B cell (primary cell): ENCODE data around the gene CELF2. TPM values are rescaled to one million over a fixed set of nuclear protein-coding genes. Genes with fewer than 3 reads are reported as not detected.

Source experiments
- ATAC-seq: fragments of 200-7000 bp; cut with Tn5 transposase; one replicate; pipeline ENCODE4 v1.10.0; 2021; ENCODE audit warnings: low read depth, mild to moderate bottlenecking, moderate number of reproducible peaks, moderate library complexity
- CTCF ChIA-PET: fragments of 350-600 bp; sonication (Branson Sonifier 250); formaldehyde crosslinking; loops from one replicate; lab custom pipeline; 2021; ENCODE audit warnings: antibody characterized with exemption, inconsistent platforms; lab: Charles Lee
- POLR2A ChIA-PET: fragments of 350-600 bp; sonication (Branson Sonifier 250); formaldehyde crosslinking; loops from one replicate; lab custom pipeline; 2021; ENCODE audit warnings: antibody characterized with exemption; lab: Charles Lee
- DNase-seq: peaks from one replicate; pipeline ENCODE4 v3.0.0; 2013
- H2AFZ ChIP-seq: 2 replicates; pipeline ENCODE4 v1.6.1; 2012; ENCODE audit warnings: mild to moderate bottlenecking, low read depth, low read length; ENCODE audit not compliant: insufficient read depth, poor library complexity, severe bottlenecking
- H3K27ac ChIP-seq, 2 donors: 1 replicate in 1 of 2; 2 replicates in 1 of 2; pipeline ENCODE4 v1.5.1; 2012 to 2013; ENCODE audit warnings: low read length in 2 of 2, mild to moderate bottlenecking in 2 of 2, moderate library complexity in 1 of 2
- H3K27me3 ChIP-seq, 4 experiments: fragments of 200-600 bp in 1 of 4; sonication (generic) in 1 of 4; replicated peaks in 1 of 4; 1 replicate in 2 of 4; 2 replicates in 2 of 4; pipeline versions ENCODE4 v1.6.1 to v1.7.0; 2013 to 2016; ENCODE audit warnings: low read length in 3 of 4, mild to moderate bottlenecking in 2 of 4, mixed read lengths in 1 of 4, moderate library complexity in 1 of 4; ENCODE audit not compliant: insufficient read depth in 4 of 4, control insufficient read depth in 3 of 4; ENCODE audit errors: control extremely low read depth in 1 of 4
- H3K36me3 ChIP-seq, 2 experiments: replicated peaks in 1 of 2; 1 replicate in 1 of 2; 2 replicates in 1 of 2; pipeline versions ENCODE4 v1.6.1 to v1.7.1; 2013; ENCODE audit warnings: low read length in 1 of 2; ENCODE audit not compliant: insufficient read depth in 2 of 2, control insufficient read depth in 1 of 2; ENCODE audit errors: control extremely low read depth in 1 of 2, extremely low read depth in 1 of 2
- H3K4me1 ChIP-seq, 2 donors: fragments of 200-600 bp in 1 of 2; sonication (generic) in 1 of 2; 1 replicate in 1 of 2; 2 replicates in 1 of 2; pipeline versions ENCODE4 v1.5.1 to v1.6.1; 2013 to 2017; ENCODE audit warnings: low read length in 2 of 2; ENCODE audit not compliant: control insufficient read depth in 2 of 2, insufficient read depth in 2 of 2
- H3K4me2 ChIP-seq: replicated peaks from 2 replicates; pipeline ENCODE3; 2012; ENCODE audit warnings: mild to moderate bottlenecking, low read depth, low read length; ENCODE audit not compliant: poor library complexity, severe bottlenecking
- H3K4me3 ChIP-seq, 5 experiments: fragments of 200-600 bp in 1 of 5; sonication (generic) in 1 of 5; 1 replicate in 3 of 5; 2 replicates in 2 of 5; pipeline versions ENCODE4 v1.5.1 to v1.7.0; 2011 to 2016; ENCODE audit warnings: low read length in 4 of 5, mild to moderate bottlenecking in 4 of 5, low read depth in 2 of 5, control low read depth in 1 of 5, moderate library complexity in 1 of 5; ENCODE audit not compliant: insufficient read depth in 1 of 5; ENCODE audit errors: control extremely low read depth in 1 of 5, extremely low read depth in 1 of 5
- H3K79me2 ChIP-seq: fragments of 200-600 bp; sonication (generic); one replicate; pipeline ENCODE4 v1.6.0; 2016; ENCODE audit warnings: low read length; ENCODE audit not compliant: control insufficient read depth, insufficient read depth
- H3K9ac ChIP-seq: fragments of 200-600 bp; sonication (generic); 2 replicates; pipeline ENCODE4 v1.6.1; 2017; ENCODE audit warnings: mild to moderate bottlenecking, low read length, moderate library complexity
- H3K9me3 ChIP-seq, 3 donors: one replicate each; pipeline versions ENCODE4 v1.6.1 to v1.7.1; 2013; ENCODE audit warnings: low read length in 2 of 3; ENCODE audit not compliant: control insufficient read depth in 2 of 3, insufficient read depth in 1 of 3; ENCODE audit errors: control extremely low read depth in 1 of 3
- H4K20me1 ChIP-seq: 2 replicates; pipeline ENCODE4 v1.6.0; 2012; ENCODE audit warnings: mild to moderate bottlenecking, low read length; ENCODE audit not compliant: insufficient read depth, control insufficient read depth, poor library complexity, severe bottlenecking
- H3K27ac Mint-ChIP-seq: one replicate; pipeline ENCODE4 v1.8.0; 2021; ENCODE audit warnings: mixed read lengths
- H3K27me3 Mint-ChIP-seq: one replicate; pipeline ENCODE4 v1.8.0; 2021; ENCODE audit warnings: mixed read lengths
- H3K4me1 Mint-ChIP-seq: one replicate; pipeline ENCODE4 v1.8.0; 2021; ENCODE audit warnings: mixed read lengths
- H3K4me3 Mint-ChIP-seq: one replicate; pipeline ENCODE4 v1.8.0; 2021; ENCODE audit warnings: mixed read lengths
- H3K9me3 Mint-ChIP-seq: one replicate; pipeline ENCODE4 v1.8.0; 2022; ENCODE audit warnings: mixed read lengths; ENCODE audit not compliant: insufficient read depth
- CTCF ChIP-seq: fragments of 200-600 bp; IDR thresholded peaks from one replicate; pipeline ENCODE4 v1.8.0; 2022; ENCODE audit warnings: antibody characterized with exemption, mild to moderate bottlenecking
- EZH2 ChIP-seq: IDR thresholded peaks from 2 replicates; pipeline ENCODE4 v1.6.1; 2012; ENCODE audit warnings: borderline replicate concordance, low read depth, mild to moderate bottlenecking, moderate library complexity, low read length; ENCODE audit not compliant: insufficient read depth, poor library complexity, severe bottlenecking
- WGBS: methylation state at CpG from one replicate; pipeline ENCODE4 v1.1.5; 2013; ENCODE audit warnings: missing lambda C conversion rate; ENCODE audit not compliant: insufficient coverage; 5-methylcytosine and 5-hydroxymethylcytosine counted together
- intact Hi-C: fragments of 100-400 bp; cut with micrococcal nuclease; formaldehyde crosslinking; loops from one replicate; pipeline ENCODE4 v1.10.0; 2022
- polyA plus RNA-seq: library from polyadenylated mRNA; depleted of rRNA; stranded (reverse); fragments of >200 nt; gene quantifications from 2 replicates; pipeline ENCODE4 v1.2.3, GENCODE V29; 2012
- total RNA-seq, 2 donors: library from RNA; stranded (reverse); fragments of 120-200 nt in 1 of 2; gene quantifications; 1 replicate in 1 of 2; 2 replicates in 1 of 2; pipeline versions ENCODE4 v1.2.3 to v1.2.4, GENCODE V29; 2013 to 2022

CELF2 gene
- total and polyA plus RNA-seq, 2 donors (not counting 1 experiment from before 2014, with no cell fraction given): 59.5 to 112 TPM

- H3K79me2 ChIP-seq: no peaks in the 10 kb centered on the region
- H3K4me1 ChIP-seq: peaks cover 8 to 16% of the 10 kb centered on the region in 2 donors
- H3K9ac ChIP-seq: peak overlapping the region; percentile 64
- ChIA-PET POLR2A (no interaction called here), CTCF (no interaction called here)
- peak overlapping the region in 4 of 5 experiments; percentile 11 to 58 (median 53) for H3K4me3 ChIP-seq
- Mint-ChIP-seq H3K4me1 (peaks cover 16% of the 10 kb centered on the region), H3K4me3 (peak overlapping the region; percentile 85), H3K9me3 (no peaks in the 10 kb centered on the region), H3K27ac (no peak overlapping the region), H3K27me3 (peaks cover 73% of the 10 kb centered on the region)
- H3K27ac ChIP-seq: no peak overlapping the region
- H4K20me1 ChIP-seq: no peaks in the 10 kb centered on the region
- H3K9me3 ChIP-seq: no peaks in the 10 kb centered on the region
- H2AFZ ChIP-seq: peak overlapping the region; percentile 75
- DNase-seq: no peak
- 3% methylated on average over 45 of the region's 57 CpGs for WGBS
- H3K4me2 ChIP-seq: peak overlapping the region; percentile 87
- ATAC-seq: no peak
- H3K27me3 ChIP-seq: peaks cover 0 to 63% (median 43%) of the 10 kb centered on the region in 4 experiments
- TF ChIP-seq CTCF (no peak), EZH2 (no peak)
- H3K36me3 ChIP-seq: no peaks in the 10 kb centered on the region
- intact Hi-C loops: loop anchor here (5.0 to 10.0 kb wide), 2 partner anchors 144 to 246 kb away; no protein-coding TSS in a partner anchor
Observed at GRCh38 chr10:11018432-11018841, 765 bp downstream of the CELF2 start.

- Histone ChIP-seq H3K36me3 (no peaks in the 10 kb centered on the region), H4K20me1 (no peaks in the 10 kb centered on the region), H2AFZ (no peak overlapping the region), H3K9me3 (no peaks in the 10 kb centered on the region), H3K27ac (no peak overlapping the region), H3K9ac (no peak overlapping the region), H3K4me3 (peak overlapping the region in 2 of 5 experiments; percentile 11 to 57), H3K4me1 (peaks cover 8 to 16% of the 10 kb centered on the region in 2 donors), H3K27me3 (peaks cover 0 to 57% (median 42%) of the 10 kb centered on the region in 4 experiments), H3K4me2 (peak overlapping the region; percentile 87), H3K79me2 (no peaks in the 10 kb centered on the region)
- WGBS: 39% methylated on average over 7 of the region's 11 CpGs
- intact Hi-C loops: loop anchor here (5.0 to 10.0 kb wide), 2 partner anchors 143 to 246 kb away; no protein-coding TSS in a partner anchor
- ChIA-PET POLR2A (no interaction called here), CTCF (no interaction called here)
- no peaks in the 10 kb centered on the region for H3K9me3 Mint-ChIP-seq
- peaks cover 16% of the 10 kb centered on the region for H3K4me1 Mint-ChIP-seq
- peak overlapping the region; percentile 85 for H3K4me3 Mint-ChIP-seq
- H3K27ac Mint-ChIP-seq: no peak overlapping the region
- peak; percentile 24 for DNase-seq
- no peak for TF ChIP-seq CTCF
- TF ChIP-seq EZH2: peak; percentile 51
- H3K27me3 Mint-ChIP-seq: peaks cover 71% of the 10 kb centered on the region
- ATAC-seq: no peak
Observed at GRCh38 chr10:11018855-11019631, 1.4 kb downstream of the CELF2 start.
